HG03558 (cell line): ENCODE measurements around the gene KRABD2.

ENCODE experiments used
- ATAC-seq: cut with Tn5 transposase; IDR thresholded peaks from one replicate; pipeline ENCODE4 v1.9.1; 2021; ENCODE audit warnings: moderate number of reproducible peaks; ENCODE audit not compliant: unreplicated experiment; ENCODE audit errors: extremely low read depth

KRABD2 gene

GRCh38 chr17:8327303-8327649, 49.2 kb downstream of the KRABD2 start:
- ATAC-seq, result no peak
